Activated T-cell treated with anti-CD3 and anti-CD28 coated beads for 1 hour (primary cell): ENCODE results near the gene CACFD1.

Experiments
- DNase-seq: peaks from one replicate; pipeline ENCODE4 v3.0.0-alpha.2; 2020; ENCODE audit warnings: low read depth

CACFD1 gene

GRCh38 chr9:133484671-133485437, 25.1 kb downstream of the CACFD1 start:
- no peak for DNase-seq

DNA sequence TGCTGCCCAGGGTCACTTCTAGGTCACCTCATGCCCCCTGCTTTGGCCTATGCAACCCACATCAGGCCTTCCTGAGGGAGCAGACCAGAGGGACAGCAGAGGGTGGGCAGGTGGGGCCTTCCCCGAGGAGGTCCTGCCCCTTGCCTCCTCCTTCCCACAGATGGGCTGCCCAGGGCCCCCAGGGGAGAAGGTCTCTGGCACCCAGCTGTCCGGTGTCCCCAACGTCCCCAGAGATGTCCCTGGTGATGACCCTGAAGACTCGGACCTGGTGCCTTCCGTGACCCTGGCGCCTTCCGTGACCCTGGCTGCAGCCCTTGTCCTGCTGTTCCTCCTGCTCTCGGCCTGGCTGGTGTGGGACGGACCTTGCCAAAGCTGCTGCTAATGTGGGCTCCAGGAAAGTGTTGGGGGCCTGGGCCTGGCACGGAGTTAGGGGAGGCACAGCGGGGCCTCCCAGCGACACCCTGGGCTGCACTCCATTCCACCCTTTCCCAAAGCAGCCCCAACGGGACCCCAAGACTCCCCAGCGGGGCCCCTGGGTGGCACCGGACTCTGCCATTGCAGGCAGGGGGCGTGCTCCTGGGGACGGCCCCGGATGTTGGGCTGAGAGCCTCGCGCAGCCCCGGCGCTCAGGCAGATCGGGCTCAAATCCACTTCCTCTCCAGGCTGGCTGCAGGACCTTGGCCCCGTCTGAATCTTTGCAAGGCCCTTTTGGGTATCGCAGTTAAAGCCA, 25.9 kb downstream of the CACFD1 start:
- DNase-seq = no peak

- no peak for DNase-seq
Observed at GRCh38 chr9:133487331-133487725, 27.6 kb downstream of the CACFD1 start.

GRCh38 chr9:133488686-133489252, 29.0 kb downstream of the CACFD1 start:
- DNase-seq = no peak

DNA sequence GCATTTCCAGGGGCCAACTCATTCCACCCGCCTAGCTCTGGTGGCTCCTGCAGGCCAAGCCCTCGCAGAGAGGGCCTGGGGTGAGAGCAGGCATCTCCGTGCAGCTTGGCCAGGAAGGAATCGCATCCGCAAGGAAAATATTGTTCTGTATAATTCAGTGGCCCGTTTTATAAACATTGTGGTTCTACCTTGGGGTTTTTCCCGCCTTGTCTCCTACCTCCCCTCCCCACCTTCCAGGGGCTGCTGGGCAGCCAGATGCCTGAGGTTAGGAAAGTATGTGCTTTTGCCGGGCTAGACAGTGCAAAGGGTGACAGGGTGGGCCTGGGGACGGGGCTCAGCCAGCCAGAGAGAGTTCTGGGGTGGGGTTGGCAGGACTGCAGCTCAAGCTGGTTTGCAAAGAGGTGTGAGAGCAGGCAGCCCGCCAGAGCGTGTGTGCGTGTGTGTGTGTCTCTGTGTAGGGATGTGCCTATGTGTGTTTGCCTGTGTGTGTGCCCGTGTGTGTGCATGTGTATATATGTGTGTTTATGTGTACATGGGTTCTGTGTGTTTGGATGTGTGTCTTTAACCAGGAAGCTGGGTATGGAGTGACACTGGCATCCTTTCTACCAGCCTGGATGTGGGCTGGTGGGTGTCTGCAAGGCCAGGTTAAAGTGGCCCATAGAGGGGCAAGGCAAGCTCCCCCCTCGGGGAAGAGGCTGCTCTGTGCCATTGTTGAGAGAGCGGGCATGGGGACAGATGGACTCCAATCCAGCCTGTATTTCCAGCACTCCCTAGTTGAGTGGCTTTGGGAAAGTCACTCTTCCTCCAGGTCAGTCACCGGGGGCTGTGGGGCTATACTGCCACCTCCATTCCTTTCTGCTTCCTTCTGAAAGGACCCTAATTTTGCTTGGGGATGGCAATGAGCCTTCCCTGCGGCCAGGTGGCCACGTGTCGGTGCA, 29.7 kb downstream of the CACFD1 start:
- no peak for DNase-seq

GRCh38 chr9:133490201-133490681, 30.5 kb downstream of the CACFD1 start:
- no peak for DNase-seq

GRCh38 chr9:133490865-133491655, 31.3 kb downstream of the CACFD1 start:
- DNase-seq = no peak

- DNase-seq = no peak
Observed at GRCh38 chr9:133491656-133491925, 31.8 kb downstream of the CACFD1 start.

- DNase-seq = no peak
Observed at GRCh38 chr9:133492061-133493021, 32.6 kb downstream of the CACFD1 start.

- DNase-seq = no peak
Observed at GRCh38 chr9:133493428-133493827, 33.6 kb downstream of the CACFD1 start.

DNA sequence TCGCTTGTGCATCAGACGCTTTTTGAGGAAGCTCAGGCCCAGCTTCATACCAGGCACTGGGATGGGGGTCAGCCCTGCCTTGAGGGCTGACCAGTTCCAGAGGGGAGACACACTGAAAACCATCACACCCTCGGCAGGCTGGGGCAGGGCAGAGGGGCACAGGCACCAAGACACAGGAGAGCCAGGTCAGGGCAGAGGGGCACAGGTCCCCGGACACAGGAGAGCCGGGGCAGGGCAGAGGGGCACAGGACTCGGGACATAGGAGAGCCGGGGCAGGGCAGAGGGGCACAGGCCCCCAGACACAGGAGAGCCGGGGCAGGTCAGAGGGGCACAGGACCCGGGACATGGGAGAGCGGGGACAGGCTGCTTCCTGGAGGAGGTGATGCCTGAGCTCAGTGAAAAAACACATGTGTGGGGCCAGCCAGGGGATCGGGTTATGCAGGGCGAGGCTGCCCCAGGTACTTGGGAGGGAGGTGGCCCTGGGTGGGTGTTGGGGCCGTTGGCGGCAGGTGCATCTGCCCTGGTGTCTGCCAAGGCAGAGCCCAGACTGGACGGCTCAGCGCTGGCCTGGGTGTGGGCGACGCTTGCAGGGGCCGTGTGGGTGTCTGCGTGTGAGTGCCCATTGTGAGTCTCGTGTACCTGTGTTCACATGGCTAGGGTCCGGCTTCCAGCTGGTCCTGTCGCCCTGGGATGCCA, 34.2 kb downstream of the CACFD1 start:
- DNase-seq = no peak

DNA sequence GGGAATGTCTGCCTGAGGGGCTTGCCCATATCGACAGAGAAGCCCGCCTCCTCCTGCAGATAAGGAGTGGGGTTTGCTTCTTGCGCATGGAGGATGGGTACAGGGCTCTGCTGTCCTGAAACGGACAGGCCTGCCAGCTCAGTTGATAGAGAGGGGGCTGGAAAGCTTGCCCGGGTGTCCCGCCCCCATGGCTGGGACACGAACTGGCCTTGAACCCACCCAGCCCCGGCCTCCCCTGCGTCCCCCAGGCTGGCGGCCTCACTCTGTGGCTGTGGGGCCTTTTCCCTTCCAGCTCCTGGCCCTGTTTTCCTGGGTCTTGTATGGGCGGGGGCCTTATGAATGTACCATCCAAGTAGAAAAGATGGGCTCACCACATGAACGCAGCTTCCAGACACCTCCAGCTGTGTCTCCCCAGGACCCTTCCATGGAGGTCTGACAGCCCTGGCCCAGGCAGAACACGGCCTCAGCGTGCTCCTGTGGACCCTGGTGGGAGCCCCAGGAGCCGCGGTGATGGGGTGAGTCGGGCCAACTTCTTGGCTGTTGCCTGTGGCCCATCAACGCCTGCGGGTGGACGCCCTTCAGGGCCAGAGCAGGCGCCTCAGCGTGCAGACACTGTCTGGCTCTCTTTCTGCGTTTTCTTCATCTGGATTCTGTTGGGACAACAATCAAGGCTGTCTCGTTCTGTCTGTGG, 35.0 kb downstream of the CACFD1 start:
- DNase-seq = no peak

DNA sequence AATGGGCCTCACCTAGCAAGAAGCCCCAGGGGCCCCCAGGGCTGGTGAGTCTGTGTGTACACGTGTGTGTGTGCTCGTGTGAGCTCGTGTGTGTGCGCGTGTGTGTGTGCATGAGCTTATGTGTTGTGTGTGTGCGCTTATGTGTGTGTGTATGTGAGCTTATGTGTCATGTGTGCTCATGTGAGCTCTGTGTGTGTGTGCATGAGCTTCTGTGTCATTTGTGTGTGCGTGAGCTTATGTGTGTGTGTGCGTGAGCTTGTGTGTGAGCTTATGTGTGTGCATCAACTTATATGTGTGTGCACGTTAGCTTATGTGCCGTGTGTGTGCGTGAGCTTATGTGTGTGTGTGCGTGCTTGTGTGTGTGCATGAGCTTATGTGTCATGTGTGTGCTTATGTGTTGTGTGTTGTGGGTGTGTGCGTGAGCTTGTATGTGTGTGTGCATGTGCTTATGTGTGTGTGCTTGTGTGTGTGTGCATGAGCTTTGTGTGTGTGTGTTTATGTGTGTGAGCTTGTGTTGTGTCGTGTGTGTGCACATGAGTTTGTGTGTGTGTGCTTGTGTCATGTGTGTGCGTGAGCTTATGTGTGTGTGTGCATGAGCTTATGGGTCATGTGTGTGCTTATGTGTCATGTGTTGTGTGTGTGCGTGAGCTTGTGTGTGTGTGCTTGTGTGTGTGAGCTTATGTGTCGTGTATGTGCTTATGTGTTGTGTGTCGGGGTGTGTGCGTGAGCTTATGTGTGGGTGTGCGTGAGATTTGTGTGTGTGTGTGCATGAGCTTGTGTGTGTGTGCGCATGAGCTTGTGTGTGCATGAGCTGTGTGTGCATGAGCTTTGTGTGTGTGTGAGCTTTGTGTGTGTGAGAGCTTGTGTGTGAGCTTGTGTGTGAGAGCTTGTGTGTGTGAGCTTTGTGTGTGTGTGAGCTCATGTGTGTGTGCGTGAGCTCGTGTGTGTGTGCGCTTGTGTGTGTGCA, 35.8 kb downstream of the CACFD1 start:
- no peak for DNase-seq

DNA sequence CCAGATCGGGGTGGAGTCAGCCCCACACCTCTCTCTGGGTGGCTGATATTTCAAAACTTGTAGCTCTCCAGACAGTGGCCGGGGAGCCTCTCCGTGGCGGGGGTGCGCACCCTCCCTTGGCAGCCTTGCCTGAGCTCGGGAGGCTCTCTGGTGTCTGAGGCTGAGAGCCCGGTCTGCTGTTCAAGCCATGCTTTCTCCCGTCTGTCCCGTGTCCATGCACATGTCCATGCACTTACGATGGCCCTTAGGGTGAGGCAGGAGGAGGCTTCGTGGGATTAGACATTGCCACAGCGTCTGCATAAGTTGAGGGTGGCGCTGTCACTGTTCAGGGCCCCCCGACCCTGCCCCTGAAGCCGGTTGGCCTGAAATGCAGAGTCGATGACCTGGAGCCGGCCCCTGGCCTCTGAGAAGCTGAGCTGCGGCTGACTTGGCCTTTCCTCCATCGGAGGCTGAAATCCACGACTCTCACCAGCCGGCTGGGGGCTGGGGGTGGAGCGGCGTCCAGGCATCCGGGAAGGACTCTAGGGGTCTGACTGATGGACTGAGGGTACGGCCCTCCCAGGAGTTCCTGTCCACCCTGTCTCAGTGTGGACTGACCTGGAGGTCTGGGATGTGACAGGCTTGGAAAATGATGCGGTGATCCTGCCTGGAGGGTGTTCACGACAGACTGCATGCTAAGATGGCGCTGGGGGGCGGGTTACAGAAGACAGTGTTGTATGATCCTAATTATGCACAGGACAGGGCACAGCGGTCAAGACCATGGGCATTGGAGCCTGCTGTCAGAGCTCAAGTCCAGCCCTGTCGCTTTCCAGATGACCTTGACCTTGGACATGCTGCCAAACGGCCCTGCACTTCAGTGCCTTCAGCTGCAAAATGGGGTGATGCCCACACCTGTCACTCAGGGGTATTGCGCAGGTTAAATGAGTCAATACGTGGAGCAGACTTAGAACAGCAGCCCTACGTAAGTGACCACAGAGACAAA, 37.4 kb downstream of the CACFD1 start:
- no peak for DNase-seq

GRCh38 chr9:133499132-133499891, 39.5 kb downstream of the CACFD1 start:
- DNase-seq = no peak

- DNase-seq = no peak
Observed at GRCh38 chr9:133499892-133500270, 40.1 kb downstream of the CACFD1 start.
